ENCODE measurements around the gene HDAC3.

The HDAC3 gene

DNA sequence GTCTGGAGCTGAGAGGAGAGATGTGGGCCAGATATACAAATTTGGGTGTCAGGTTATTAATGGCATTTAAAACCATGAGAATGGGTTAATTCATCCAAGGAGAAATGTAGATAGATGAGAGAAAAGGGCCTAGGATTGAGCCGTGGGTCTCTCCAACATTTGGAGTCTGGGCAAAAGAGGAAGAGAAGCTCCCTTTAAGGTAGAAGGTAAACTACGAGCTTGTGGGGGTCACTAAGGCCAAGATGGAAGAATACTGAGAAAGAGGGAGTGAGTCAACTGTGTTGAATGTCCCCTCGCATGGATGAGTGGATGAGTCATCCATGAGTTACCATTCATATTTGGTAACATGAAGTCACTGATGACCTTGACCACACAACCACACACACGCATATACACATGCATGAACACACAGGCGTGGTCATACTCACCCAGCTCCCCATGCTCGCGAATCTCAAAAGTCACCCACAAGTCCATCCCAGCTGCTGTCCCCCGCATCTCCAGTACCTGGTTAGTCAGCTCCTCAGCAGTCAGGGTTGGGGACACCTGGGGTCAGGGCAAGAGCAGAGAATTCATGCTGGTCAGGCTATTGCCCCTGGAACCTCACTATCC, 21.4 kb upstream of the HDAC3 start:
- no peak for DNase-seq

DNA sequence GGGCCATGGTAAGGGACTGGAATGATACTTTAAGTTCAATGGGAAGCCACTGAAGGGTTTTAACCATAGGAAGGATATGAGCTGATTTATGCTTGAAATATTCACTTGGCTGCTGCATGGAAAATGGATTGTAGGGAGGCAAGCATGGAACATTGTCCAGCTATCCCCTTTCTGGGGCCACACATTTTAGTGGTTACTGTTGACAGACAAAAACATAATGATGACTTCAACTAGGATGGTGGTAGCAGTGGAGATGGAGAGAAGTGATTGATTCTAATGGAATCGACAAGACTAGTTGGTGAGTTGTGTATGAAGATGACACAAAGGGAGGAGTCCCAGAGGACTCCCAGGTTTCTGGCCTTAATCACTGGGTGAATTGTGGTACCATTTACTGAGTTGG, 20.8 kb upstream of the HDAC3 start:
- no peak for DNase-seq

DNA sequence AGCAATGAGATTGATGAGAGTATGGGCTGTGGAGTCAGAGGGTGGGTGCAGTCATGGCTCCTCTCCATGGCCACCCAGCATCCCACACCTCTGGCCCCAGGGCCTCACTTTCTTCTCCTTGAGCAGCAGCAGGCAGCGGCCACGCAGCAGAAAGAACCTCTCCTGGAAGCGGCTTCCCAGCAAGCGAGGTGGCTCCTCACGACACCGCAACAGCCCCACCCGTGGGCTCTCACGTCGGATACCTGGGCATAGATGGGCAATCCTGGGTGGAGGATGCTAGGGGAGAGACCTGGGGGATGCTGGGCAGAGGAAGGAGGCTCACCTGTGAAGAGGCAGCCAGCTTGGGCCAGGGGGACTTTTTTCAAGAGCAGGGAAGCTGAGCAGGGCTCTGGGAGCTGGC, 19.7 kb upstream of the HDAC3 start:
- no peak for DNase-seq

DNA sequence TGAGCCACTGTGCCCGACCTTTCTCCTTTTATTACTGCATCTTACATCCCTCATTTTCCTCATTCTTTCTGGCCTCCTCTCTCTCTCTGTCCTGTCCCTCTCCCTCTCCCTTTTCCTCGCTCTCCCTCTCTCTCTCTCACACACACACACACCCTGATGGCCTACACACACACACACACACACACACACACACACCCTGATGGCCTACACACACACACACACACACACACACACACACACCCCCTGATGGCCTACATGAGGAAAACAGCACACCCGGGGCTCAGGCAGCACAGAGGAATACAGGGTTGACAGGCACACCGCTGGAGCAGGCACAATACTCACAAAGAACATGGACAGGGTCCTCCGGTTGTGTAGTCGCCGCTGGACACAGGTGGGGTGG, 18.4 kb upstream of the HDAC3 start:
- no peak for DNase-seq

DNA sequence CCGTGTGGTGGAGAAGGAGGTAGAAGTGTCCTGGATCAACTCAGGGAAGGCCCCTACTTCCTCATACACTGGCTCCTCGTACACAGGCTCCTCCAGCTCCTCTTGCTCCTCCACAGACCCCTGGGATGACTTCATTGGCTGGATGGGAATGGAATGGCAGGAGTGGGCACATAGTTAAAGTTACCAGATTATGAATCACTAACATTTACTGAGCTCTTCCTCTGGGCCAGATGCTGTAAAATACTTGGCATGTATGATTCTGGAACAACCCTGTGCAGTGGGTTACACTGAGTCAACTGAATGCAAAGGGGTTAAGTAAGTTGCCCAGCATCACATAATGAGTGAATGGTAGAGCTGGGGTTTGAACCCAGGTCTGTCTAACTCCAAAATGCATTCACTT, 17.6 kb upstream of the HDAC3 start:
- DNase-seq, result no peak

DNA sequence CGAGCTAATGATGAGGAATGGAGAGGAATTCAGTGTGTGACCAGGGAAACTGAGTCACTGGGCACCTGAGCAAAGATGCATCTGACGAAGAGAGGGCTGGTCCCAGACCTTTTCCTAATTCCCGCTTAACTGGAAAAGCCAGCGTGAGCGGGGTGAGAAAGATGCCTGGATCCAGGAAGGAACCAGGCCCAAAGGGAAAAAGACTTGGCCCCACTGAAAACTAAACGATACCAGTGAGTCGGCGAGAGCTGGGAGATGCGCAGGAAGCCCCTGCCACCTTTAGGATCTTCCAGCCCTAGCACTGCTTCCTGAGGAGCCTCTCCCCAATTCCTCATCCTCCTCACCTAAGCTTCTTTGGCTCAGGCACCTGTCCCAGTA, 15.1 kb upstream of the HDAC3 start:
- no peak for DNase-seq

DNA sequence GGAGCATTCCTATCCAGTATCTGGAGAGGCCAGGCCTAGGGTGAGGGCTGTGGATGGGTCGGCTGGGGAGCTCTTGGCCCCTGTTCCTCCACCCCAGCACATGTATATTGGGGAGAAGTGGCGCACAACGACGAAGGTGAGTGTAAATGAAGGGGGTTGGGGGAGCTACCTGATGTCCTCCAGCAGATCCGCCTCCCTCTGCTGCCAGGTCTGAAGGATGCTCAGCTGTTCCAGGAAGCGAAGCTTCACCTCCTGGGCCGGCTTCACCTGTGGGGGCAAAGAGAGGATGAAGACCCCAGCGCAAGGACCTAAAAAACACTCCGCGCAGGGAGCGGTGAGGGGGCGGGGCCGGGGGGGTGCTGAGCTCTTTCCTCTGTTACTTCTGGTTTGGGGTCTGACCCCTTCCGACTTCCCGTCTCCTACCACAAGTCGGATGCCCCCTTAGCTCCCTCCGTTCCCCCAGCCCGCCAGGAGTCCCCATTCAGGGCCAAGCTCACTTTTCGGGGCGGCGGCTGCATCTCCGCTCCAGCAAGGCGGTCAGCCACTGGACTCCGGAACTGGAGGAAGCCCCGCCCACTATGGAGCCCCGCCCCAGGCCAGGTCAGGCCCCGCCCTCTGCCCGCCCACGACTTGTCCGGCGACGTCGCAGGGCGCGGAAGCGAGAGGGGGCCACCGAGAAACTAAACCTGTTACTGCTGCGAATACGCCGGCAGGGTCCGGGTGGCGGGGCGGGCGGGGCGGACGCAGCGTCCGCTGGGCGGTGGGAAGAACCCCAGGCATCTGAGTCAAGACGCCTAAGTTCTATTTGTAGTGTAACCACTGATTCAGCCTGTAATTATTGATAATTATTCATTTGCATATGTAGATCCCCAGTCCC, 14.4 kb upstream of the HDAC3 start, which contains the start of gene FCHSD1:
FCHSD1 (minus strand) TSS at position 568 of the 877 bp plus-strand sequence; CDS start at position 518, 50 bp downstream.
- DNase-seq, result peak; percentile 2

DNA sequence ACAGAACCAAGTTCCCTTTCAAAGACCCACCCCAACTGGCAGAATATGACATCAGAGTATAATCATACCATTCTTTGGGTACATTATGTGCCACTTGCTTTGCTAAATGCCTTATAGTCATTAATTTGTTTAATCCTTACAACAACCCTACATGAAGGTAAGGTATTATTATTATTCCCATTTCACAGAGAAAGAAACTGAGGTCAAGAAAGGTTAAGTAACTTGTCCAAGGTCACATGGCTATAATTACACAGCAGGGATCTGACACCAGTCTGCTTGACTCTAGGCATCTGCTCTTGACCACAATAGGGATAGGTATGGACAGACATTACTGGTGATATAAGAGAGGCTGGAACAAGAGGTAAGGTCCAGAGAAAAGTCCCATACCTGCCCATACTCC, 13.3 kb upstream of the HDAC3 start:
- no peak for DNase-seq

DNA sequence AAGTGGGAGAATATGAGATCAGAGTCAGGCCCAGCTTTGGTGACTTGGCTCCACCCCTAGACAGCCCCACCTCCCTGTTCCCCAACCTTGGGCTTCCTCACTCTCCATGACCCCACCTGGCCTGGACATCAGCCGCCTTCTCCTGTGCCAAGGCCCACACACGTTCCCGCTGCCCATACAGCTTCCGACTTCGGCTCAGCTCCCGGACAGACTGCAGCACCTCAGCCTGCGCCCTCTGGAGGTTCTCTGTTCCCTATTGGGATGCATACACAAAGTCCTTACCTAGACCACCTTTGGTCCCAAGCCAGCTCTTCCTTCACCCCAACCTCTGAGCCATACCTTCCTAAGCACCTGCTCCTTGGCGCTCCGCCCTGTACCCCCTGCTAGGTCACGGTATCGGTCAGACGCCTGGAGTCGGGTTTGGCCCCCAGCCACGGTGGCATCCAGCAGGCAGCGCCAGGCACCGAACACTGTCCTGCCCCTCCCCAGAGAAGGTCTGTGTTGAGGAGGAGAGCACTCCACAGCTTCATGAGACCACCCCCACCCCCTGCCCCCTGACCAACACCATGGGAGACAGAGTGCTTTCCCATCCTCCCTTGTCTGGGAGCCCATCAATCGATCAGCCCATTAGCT, 12.5 kb upstream of the HDAC3 start:
- DNase-seq, result no peak

DNA sequence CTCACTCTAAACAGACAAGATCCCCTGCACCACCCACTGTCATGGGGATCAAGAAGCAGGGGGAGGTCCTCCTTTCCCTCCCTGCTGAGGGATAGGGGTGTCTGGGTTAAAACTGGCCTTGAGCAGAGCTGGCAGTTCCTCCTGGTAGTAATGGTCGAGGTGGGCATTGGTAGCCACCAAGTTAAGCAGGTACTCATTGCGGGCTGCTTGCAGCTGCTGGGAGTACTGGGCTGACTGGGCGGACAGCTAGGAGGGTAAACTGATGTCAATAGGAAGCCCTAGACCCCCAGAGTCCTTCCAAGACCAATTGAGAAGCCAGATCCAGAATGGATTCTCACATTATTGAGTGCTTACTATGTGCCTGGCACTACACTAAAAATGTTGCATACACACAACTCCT, 11.2 kb upstream of the HDAC3 start:
- no peak for DNase-seq

DNA sequence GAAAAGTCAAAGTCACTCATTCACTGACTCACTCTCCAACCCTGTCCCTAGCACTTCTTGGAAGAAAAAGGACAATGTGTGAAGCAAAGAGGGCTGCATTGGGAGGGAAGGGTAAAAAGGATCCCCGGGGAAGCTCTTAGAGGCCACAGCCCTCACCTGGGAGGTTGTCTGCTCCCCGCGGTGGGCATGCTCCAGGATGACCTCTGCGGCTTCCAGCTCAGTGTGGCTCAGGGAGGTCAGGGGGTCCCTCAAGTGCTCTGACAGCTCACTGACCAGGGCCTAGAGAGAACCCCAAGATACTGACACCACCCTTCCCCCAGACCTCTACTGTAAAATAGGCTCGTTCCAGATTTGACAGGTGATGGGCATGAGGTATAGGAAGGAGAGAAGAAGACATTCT, 10.6 kb upstream of the HDAC3 start:
- no peak for DNase-seq

DNA sequence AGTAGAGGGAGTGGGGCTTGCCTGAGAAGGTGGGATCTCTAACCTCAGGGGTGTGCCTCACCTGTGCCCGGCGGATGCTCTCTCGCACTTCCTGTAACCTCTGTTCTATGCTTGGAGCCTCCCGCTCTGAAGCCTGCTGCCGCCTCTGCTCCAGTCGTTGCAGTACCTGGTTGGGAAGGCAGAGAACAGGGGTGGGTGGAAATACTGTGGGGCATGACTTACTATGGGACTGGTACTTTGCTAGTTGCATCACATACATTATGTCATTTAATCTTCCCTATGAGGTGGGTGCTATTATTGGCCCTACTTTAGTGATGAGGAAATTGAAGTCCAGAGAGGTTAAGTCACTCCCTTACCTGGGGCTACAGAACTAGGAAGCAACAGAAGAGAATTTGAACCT, 9.4 kb upstream of the HDAC3 start:
- DNase-seq, result no peak

DNA sequence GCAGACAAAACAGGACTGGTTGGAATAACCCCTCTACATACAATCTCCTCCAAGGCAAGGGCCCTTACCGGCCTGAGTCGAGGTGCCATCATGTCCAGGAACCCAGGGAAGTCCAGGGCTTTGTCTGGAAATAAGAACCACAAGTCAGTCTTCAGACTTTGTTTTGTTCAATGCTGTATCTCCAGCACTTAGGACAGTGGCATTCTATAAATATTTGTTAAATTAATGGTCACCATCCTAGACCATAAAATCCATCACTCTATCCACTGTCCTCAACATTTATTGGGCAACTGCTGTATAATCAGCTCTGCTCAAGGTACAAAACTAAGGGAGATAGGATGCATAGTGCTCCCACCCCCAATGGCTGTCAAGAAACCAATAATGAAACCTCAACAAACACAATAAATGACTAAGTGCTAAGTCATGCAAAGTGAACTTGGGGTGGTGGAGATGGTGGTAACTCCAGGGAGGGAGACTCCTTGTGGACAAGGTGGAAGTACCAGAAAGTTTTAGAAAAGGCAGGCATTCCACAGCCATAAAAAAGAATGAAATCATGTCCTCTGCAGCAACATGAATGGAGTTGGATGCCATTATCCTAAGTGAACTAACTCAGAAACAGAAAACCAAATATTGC, 5.1 kb upstream of the HDAC3 start:
- DNase-seq, result no peak

DNA sequence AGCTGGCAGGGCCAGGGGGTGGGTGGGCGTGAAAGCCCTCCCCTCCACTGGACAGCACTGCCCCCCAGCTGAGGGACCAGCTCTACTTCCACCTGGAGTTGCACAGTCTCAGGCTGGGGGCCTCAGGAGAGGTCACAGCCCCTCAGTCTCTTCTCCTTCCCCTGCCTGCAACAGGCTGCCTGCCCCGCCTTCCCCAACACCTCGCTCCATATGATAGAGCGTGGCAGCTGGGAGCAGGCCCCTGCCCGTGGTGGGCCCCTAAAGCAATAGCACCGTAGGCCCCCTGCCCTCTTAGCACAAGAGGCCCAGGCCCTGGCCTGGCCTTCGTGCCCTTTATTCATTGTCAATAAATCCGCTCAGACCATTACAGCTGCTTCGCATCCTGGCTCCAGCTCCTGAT, 4.0 kb upstream of the HDAC3 start:
- no peak for DNase-seq

DNA sequence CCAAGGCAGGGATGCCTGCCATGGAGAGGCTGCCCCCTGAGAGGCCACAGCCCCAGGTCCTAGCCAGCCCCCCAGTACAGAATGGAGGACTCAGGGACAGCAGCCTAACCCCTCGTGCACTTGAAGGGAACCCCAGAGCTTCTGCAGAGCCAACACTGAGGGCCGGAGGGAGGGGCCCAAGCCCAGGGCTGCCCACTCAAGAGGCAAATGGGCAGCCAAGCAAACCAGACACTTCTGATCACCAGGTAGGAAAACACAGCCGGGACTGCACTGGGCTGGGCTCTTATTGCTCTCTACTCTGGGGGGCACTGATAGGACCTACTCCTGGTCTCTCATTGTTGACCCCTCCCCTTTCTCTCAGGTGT, 3.4 kb upstream of the HDAC3 start:
- DNase-seq, result no peak

DNA sequence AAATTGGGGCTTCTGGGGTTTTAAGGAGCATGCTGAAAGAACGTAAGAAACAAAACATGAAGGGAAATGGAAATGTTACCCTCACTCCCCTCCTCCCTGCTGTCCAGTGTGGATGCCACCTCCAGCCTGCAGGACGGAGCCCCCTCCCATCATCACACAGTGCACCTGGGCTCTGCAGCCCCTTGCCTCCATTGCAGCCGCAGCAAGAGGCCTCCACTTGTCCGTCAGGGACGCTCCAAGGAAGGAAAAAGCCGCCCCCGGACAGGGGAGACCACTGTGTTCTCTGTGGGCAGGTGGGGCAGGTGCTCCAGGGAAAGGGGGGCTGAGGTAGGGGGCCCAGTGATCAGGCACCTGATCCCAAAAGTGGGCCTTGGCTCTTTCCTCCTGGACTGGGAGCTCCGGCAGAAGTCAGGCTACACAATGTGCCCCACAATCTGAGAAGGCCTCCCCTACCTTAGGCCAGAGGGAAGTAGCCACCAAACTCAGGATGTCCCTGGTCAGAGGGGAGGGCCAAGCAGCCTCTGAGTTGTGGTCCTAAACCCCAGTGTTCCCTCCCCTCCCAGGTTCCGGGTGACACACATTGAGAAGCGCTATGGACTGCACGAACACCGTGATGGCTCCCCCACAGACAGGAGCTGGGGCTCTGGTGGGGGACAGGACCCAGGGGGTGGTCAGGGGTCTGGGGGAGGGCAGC, 2.9 kb upstream of the HDAC3 start:
- no peak for DNase-seq

DNA sequence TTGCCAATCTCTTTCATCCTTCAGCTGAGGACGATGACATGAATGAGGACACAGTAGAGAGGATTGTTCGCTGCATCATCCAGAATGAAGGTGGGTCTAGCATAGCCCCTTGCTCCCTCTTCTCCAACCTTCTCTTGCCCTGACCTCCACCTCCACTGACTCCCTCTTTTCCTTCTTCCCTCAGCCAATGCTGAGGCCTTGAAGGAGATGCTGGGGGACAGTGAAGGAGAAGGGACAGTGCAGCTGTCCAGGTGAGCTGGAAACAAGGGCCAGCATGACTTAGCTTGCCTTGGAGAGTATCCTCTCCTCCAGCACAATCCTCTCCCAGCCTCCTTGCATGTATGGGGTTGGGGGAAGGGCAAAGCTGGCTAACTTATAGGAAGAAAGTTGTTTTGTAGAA, 2.1 kb upstream of the HDAC3 start:
- DNase-seq, result no peak

DNA sequence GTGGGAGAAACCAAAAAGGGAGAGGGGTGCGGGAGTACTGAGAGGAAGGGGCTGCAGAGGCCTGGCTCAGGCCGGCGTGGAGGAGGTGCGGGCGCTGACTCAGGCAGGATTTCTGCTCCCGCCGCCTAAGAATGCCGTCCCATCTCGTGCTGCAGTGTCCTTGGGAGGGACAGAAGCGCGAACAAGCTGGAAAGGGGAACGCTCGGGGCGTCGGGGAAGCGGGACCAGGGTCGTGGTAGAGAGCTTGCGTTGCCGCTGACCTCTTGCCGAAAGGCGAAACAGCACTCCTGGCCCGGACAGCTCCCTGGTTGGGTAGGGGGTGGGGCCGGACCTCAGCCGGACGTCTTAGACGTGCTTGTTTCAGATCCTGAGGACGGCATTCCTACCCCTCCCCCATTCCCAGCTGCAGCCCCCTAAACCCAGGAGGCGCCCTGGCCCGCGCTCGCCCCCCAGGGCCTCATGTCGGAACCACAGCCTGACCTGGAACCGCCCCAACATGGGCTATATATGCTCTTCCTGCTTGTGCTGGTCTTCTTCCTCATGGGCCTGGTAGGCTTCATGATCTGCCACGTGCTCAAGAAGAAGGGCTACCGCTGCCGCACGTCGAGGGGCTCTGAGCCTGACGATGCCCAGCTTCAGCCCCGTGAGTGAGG, 1.2 kb upstream of the HDAC3 start:
- no peak for DNase-seq

DNA sequence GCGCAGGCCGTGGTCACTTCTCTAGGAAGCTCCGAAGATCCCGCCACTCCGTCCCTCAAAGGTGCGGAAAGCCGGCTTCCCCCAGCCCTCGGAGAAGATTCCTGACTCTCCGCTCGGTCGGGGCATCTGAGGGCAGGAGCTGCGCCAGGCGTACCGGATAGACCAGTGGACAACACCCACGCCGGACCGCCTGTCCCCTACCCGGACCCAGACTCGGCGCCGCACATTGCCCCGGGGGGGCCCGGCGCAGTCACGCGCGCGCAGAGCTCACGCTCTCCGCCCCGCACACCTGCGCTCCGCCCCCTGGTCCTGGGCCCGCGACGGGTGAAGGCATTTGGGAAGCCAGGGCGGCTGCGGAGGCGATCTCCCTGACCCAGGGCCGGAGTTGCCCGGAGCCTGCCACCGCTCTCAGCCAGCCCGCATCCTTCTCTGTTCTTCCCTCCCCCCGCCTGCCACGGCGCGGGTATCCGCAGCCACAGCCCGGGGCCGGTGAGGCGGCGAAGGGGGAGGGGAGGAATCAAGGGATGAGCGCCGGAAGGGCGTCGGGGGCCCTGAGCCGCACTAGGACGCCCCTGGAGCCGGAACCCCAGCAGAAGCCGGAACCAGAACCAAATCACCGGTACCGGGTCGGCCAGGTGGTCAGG, 596 bp upstream of the HDAC3 start:
- no peak for DNase-seq

DNA sequence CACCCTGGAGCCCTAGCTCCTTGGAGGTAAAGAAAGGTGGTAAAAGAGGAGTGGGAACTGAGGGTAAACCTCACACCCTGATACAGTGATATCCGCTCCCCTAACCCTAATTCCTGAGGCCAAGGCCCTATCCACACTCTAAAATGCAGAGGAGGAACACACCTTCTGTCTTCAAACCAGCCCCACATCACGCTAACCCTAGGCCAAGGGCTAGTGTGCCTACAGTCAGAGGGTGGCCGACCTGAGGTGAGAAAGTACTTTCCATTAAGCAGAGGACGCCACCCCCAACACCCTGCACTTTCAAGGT, 590 bp downstream of the HDAC3 start:
- DNase-seq, result no peak

DNA sequence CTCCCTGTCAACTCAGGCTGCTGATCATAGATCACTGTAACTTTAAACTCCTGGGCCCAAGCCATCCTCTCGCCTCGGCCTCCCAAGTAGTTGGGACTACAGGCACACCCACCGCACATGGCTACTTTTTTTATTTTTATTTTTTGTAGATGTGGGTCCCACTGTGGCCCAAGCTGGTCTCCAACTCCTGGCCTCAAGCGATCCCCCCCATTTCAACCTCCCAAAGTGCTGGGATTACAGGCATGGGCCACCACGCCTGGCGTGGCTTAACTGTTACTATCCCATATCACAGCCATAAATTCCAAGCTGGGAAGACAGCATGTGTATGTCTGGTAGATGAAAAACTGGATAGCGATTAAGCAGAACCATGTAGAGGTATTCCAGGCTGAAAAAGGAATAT, 1.0 kb downstream of the HDAC3 start:
- no peak for DNase-seq

DNA sequence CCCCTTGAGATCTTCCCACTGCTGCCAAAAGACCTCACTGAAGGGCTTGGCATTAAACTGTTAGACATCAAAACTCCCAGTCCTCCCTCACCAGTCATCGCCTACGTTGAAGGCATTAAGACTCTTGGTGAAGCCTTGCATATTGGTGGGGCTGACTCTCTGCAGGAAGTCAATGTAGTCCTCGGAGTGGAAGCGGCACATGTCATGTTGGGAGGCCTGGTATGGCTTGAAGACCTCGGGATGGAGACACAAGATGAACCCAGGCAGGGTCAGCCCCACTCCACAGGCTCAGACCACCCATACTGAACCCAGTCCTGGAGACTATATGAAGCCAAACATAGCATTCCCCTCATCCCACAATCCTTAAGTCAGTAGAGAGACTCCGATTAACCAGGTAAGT, 1.9 kb downstream of the HDAC3 start:
- no peak for DNase-seq

All from DMS79 (cell line).